ENCODE measurements around the gene SCN2A. TPM values are rescaled to one million over a fixed set of nuclear protein-coding genes. Genes with fewer than 3 reads are reported as not detected.
"Not testable (repeated sequence)": the region's sequence is repeated elsewhere in the genome, so short reads cannot be mapped to it uniquely, and the experiment has no call there.

The SCN2A gene
- total and polyA plus RNA-seq, 2 donors (not counting 1 experiment from before 2014, with no cell fraction given): 0.22 to 0.24 TPM

- Histone ChIP-seq H3K79me2 (ENCODE audit: control insufficient read depth, insufficient read depth, low read length) (no peaks in the 10 kb centered on the region), H4K20me1 (ENCODE audit: control insufficient read depth, insufficient read depth, low read length, poor library complexity, severe bottlenecking) (no peaks in the 10 kb centered on the region), H3K4me3 (ENCODE audit: control extremely low read depth in 1 of 5, extremely low read depth in 1 of 5, insufficient read depth in 1 of 5, low read depth in 2 of 5, low read length in 4 of 5) (no peak overlapping the region), H3K27ac (ENCODE audit: low read length in 2 of 2) (no peak overlapping the region), H2AFZ (ENCODE audit: insufficient read depth, low read depth, low read length, poor library complexity, severe bottlenecking) (no peak overlapping the region), H3K36me3 (replicated peaks in 1 of 2; ENCODE audit: control extremely low read depth in 1 of 2, control insufficient read depth in 1 of 2, extremely low read depth in 1 of 2, insufficient read depth in 2 of 2, low read length in 1 of 2) (no peaks in the 10 kb centered on the region), H3K9ac (ENCODE audit: low read length) (no peak overlapping the region), H3K4me1 (ENCODE audit: control insufficient read depth in 2 of 2, insufficient read depth in 2 of 2, low read length in 2 of 2) (no peaks in the 10 kb centered on the region), H3K27me3 (replicated peaks in 1 of 4; ENCODE audit: control extremely low read depth in 1 of 4, control insufficient read depth in 3 of 4, insufficient read depth in 4 of 4, low read length in 3 of 4) (no peaks in the 10 kb centered on the region), H3K4me2 (replicated peaks; ENCODE audit: low read depth, low read length, poor library complexity, severe bottlenecking) (no peak overlapping the region), H3K9me3 (ENCODE audit: control extremely low read depth in 1 of 3, control insufficient read depth in 2 of 3, insufficient read depth in 1 of 3, low read length in 2 of 3) (no peaks in the 10 kb centered on the region)
- ChIA-PET POLR2A (no interaction called here), CTCF (interaction anchor here (0.9 to 1.6 kb wide), 2 partner anchors 10 to 482 kb away, joined by 3 to 5 read pairs; no protein-coding TSS in a partner anchor)
- H3K4me1 Mint-ChIP-seq: peaks cover 3% of the 10 kb centered on the region
- intact Hi-C loops (cut with micrococcal nuclease): no loop called here
- no peak overlapping the region for H3K4me3 Mint-ChIP-seq
- H3K9me3 Mint-ChIP-seq (ENCODE audit: insufficient read depth): no peaks in the 10 kb centered on the region
- peaks cover 6% of the 10 kb centered on the region for H3K27me3 Mint-ChIP-seq
- WGBS (ENCODE audit: insufficient coverage): no CpG with 5 or more reads among the region's 2 CpGs
- TF ChIP-seq CTCF (IDR thresholded peaks at IDR 0.05) (no peak), EZH2 (IDR thresholded peaks at IDR 0.05; ENCODE audit: borderline replicate concordance, insufficient read depth, low read depth, low read length, poor library complexity, severe bottlenecking) (no peak)
- DNase-seq: no peak
- H3K27ac Mint-ChIP-seq: no peak overlapping the region
- ATAC-seq (ENCODE audit: low read depth): no peak
Observed at GRCh38 chr2:165391791-165392190, 152.6 kb downstream of the SCN2A start.

GRCh38 chr2:165398603-165399002 is 159.4 kb downstream of the SCN2A start:
- intact Hi-C loops (cut with micrococcal nuclease); ATAC-seq (ENCODE audit: low read depth); H3K4me2 ChIP-seq (replicated peaks; ENCODE audit: low read depth, low read length, poor library complexity, severe bottlenecking); DNase-seq; H3K4me3 ChIP-seq (ENCODE audit: control extremely low read depth in 1 of 5, extremely low read depth in 1 of 5, insufficient read depth in 1 of 5, low read depth in 2 of 5, low read length in 4 of 5); H3K4me1 ChIP-seq (ENCODE audit: control insufficient read depth in 2 of 2, insufficient read depth in 2 of 2, low read length in 2 of 2); H3K27ac Mint-ChIP-seq; H3K79me2 ChIP-seq (ENCODE audit: control insufficient read depth, insufficient read depth, low read length); H4K20me1 ChIP-seq (ENCODE audit: control insufficient read depth, insufficient read depth, low read length, poor library complexity, severe bottlenecking); CTCF ChIA-PET; H2AFZ ChIP-seq (ENCODE audit: insufficient read depth, low read depth, low read length, poor library complexity, severe bottlenecking); H3K9ac ChIP-seq (ENCODE audit: low read length); H3K27me3 Mint-ChIP-seq; POLR2A ChIA-PET; H3K9me3 ChIP-seq (ENCODE audit: control extremely low read depth in 1 of 3, control insufficient read depth in 2 of 3, insufficient read depth in 1 of 3, low read length in 2 of 3); H3K4me3 Mint-ChIP-seq; H3K4me1 Mint-ChIP-seq; H3K27me3 ChIP-seq (replicated peaks in 1 of 4; ENCODE audit: control extremely low read depth in 1 of 4, control insufficient read depth in 3 of 4, insufficient read depth in 4 of 4, low read length in 3 of 4); H3K36me3 ChIP-seq (replicated peaks in 1 of 2; ENCODE audit: control extremely low read depth in 1 of 2, control insufficient read depth in 1 of 2, extremely low read depth in 1 of 2, insufficient read depth in 2 of 2, low read length in 1 of 2); H3K27ac ChIP-seq (ENCODE audit: low read length in 2 of 2); H3K9me3 Mint-ChIP-seq (ENCODE audit: insufficient read depth): not testable (repeated sequence)
- WGBS (ENCODE audit: insufficient coverage): 93% methylated on average over 2 of the region's 3 CpGs
